Myocyte (in vitro differentiated cells): Measurements from ENCODE around the gene MX2. TPM values are rescaled to one million over a fixed set of nuclear protein-coding genes. Genes with fewer than 3 reads are reported as not detected.

Experiments used
- DNase-seq: peaks from one replicate; pipeline ENCODE4 v3.0.0-alpha.2; 2012; ENCODE audit warnings: low read depth
- total RNA-seq: library from RNA; depleted of rRNA; stranded (reverse); fragments of >200 nt; gene quantifications from 2 replicates; pipeline ENCODE4 v1.2.3, GENCODE V29; 2014

MX2 gene
- total RNA-seq, 1 donor from 2014 or later = 0.91 TPM

GRCh38 chr21:41363370-41364270, 1.8 kb downstream of the MX2 start:
- no peak for DNase-seq

DNA sequence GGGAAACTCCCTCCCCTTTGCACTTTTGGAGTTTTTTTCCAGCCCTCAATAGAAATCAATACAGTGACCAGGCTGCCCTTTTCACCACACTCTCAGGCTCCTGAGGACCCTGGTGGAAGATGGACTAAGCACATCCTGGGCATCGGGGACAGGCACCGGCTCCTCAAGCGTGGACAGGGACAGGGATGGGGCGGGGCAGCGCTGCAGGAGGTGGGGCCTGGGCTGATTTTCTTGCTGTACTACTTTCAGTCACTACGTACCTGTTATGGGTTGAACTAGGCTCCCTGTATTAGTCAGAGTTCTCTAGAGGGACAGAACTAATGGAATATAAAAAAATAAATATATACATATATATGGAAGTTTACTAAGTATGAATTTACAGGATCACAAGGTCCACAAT, 2.5 kb downstream of the MX2 start:
- DNase-seq = no peak

GRCh38 chr21:41365377-41366107, 3.7 kb downstream of the MX2 start:
- DNase-seq = no peak

DNA sequence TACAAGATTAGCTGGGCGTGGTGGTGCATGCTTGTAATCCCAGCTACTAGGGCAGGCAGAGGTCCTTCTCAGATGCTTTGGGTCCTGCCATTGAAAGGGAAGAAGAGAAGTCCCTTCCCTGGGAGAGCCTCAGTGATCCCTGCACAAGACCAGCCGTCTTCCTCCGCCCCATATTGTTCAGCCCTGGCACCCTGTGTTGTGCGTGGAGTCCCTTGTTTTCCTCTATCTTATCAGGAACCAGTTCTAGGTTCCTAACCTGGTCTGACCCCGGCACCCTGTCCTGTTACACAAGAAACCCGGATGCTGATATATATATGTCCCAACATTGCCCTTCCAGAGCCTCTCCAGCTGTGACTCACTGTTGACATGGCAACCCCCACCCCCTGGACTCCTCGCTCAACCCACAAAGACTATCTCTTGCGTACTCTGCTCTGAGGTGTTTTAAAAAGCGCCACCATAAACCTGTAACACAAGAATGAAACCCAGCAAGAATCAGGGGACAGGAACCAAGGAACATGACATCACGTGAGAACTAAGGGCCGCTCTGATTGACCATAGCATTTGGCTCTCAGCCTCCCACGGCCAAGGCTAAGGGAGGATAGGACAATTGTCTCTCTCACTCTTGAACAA, 4.8 kb downstream of the MX2 start:
- DNase-seq = peak; percentile 36

DNA sequence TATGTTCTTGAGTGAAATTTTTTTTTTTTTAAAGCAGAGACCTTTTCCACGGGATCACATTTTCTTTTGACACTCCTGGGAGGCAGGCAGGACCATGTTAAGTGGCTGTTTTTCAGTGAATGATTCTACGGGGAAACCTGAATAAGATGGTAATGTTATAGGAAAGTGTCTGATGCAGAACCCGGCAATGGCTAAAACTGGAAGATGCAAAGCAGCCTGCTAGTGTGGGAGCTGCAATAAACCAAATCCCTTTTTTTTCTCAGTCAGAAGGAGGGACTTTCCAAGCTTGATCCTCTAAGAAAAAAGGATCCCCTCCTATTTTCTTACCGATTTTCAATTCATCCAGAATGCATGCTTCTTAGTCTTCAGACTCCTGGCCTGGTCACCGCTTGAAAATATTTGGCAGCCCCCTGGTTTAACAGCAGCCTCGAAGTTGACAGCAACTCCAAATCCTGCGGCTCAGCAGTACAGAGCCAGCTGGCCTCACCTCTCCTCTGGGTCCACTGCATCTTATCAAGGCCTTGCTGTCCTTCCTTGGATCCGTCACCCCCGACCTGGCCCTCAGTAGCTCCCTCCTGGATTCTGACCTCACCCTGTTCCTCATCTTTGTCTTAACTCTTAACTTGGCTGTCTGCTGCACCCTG, 5.6 kb downstream of the MX2 start:
- DNase-seq = no peak

DNA sequence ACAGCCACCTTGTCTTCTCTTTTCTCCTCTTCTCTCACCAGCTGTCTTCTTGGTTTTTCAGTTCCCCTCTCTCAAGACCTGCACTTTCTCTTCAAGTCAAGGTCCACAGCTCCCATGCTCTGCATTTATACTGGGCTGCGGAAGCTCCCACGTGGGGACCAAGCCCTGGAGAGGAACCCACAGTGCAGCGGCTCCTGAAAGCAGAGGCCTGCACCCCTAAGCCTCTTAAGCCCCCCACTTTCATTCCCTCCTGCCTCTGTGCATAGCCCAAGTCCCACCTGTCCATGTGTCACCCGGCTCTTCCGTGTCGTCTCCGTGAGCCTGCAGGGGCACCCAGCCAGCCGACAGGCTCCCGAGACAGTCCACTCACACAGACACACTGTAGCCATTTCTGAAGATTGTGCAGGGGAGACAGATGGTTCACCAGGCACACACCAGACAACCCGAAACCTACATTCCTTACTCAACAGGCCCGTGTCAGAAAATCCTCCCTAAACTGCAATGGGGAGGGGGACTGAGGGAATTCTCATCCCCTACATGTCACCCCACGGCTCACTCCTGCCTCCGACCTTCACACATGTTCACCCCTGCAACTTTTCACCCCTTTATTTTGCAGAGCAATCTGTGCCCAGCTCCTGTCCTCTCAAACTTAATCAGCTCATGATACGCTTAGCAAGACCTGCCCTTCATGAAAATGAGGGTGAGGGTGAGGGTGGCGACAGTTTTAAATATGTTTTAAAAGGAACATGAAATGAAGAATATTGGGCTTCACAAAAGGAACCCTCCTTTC, 6.3 kb downstream of the MX2 start:
- no peak for DNase-seq

GRCh38 chr21:41368735-41369104, 6.9 kb downstream of the MX2 start:
- DNase-seq = no peak

DNA sequence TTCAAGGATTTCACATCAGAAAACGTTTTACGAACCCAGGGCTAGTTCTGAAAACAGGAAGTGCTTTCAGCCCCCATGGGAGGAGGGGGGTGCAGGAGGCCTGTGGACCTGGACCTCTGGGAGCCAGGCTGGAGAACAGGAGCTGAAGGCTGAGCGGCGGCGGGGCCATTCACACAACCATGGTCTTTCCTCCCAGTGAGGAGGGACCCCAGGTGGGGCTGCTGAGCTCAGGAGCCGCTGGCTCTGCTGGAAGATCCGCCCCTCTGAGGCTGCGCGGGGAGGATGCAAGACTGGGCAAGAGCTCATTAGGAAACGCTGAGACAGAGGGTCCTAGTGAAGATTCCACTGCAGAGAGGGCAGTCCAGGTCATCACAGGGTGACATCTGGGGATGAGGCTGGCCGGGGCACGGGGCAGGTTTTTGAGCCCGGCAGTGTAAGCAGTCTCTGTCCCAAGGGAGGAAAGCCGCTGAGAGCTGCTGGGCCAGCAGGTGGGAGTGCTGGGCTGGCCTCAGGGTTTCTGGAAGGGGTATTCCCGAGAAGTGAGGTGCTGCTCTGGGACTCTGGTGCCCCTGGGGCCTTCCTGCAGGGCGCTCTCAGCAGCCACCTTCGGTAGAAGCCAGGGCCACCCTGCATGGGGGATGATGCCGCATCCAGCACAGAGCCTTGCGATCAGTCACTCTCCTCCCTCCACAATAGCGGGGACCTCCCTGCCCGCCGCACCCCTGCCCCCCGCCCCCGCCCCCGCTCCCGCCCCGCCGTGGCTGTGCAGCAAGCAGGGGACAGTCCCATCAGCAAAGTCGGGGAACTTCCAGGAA, 7.5 kb downstream of the MX2 start:
- DNase-seq = peak; percentile 6

DNA sequence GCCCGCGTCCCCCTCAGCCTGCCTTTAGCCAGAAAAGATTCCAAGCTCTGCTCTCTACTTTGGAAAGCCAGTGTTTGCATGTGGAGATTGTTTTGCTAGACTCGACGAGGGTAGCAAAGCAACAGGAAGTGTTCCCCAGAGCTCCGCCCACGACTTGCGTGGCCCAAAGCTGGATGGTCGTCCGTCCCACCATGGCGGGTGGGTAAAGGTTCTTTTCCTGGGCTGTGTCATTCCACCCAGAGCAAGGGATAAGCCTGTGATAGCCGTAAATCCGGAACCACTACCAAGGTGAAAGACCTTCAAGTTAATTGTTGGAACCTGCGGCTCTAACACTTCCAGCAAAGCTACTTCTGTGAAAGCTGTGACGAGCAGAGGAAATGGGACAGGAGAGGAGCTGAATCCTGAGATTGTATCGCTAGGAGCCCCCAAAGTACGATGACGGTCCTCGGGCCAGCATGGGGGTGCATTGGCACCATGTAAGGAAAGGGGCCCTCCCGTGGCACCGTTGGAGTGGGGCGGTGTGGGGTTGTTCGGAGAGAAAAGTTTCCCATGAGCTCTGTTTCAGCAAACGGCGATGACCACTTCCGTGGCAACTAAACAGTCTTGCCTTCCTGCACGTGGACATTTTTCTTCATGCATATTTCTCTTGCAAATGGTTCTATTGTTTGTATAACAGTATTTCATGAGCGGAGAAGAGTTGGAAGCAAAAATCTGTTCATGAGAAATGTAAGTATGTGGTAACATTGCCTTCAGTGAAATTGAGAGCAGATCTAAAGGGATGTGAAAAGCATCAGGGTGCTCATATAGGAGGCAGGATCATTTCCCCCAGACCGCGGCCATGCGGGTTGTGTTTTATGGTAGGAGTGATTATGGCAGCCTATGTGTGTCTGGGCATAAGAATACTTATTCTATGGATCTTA, 8.4 kb downstream of the MX2 start:
- no peak for DNase-seq

- DNase-seq = peak; percentile 55
Measured at GRCh38 chr21:41370840-41371684, 9.2 kb downstream of the MX2 start.

DNA sequence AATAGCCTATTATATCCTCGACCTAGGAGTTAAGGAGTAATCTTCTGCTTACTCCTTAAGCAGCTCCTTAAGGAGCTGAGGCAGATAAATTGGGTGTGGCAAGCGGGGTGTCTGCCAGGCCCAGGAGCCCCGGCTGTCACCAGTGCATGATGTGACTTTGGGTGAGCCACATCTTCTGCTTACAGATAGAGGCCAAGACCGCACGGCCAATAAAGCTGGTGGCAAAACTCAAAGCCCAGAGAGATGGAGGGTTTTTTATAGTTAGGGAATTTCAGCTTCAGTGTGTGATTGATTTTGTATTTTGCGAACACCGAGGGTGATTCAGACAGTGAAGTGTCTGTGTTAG, 9.8 kb downstream of the MX2 start:
- DNase-seq = no peak

- DNase-seq = no peak
Measured at GRCh38 chr21:41373253-41373652, 11.4 kb downstream of the MX2 start.

- no peak for DNase-seq
Measured at GRCh38 chr21:41373763-41374162, 11.9 kb downstream of the MX2 start.

- no peak for DNase-seq
Measured at GRCh38 chr21:41374177-41374712, 12.4 kb downstream of the MX2 start.

GRCh38 chr21:41374867-41375533, 13.2 kb downstream of the MX2 start:
- peak; percentile 15 for DNase-seq

DNA sequence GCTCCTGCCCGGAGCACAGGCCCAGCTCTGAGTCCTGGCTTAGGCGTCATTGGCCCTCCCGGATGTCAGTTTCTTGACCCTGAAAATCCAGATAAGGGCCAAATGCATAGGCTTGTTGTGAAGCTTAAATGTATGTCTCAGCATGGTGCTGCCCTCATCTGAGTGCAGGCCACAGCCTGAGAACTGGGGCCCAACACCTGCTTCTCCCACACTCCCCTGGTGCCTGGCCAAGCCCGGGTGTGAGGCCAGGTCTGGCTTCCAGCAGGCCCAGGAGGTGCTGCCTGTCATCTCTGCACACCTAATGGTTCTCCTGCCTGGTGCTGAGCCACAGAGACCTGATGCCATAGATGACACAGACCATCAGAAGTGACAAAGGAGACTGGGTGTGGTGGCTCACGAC, 14.0 kb downstream of the MX2 start:
- peak; percentile 3 for DNase-seq

DNA sequence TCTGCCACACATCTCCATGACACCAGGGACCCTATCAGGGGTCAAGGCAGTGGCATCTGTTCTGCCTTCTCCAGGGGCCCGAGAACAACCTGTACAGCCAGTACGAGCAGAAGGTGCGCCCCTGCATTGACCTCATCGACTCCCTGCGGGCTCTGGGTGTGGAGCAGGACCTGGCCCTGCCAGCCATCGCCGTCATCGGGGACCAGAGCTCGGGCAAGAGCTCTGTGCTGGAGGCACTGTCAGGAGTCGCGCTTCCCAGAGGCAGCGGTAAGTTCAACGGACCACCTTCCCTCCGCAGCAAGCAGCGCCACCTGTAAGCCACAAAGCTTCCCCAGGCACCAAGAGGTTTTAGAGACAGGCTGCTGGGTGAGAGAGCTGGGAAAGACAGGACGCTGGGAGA, 15.9 kb downstream of the MX2 start:
- no peak for DNase-seq
